NT2/D1 (cell line): ENCODE data around the gene RSPH6A.

Experiments
- DNase-seq: peaks from one replicate; pipeline ENCODE4 v3.0.0-alpha.2; 2011; ENCODE audit warnings: low read depth, low spot score
- H3K27me3 ChIP-seq: 2 replicates; pipeline ENCODE4 v1.6.0; 2011; ENCODE audit warnings: mild to moderate bottlenecking; ENCODE audit not compliant: insufficient read length, insufficient read depth
- H3K36me3 ChIP-seq: 2 replicates; pipeline ENCODE4 v1.6.1; 2011; ENCODE audit warnings: mild to moderate bottlenecking, low read length, mixed read lengths; ENCODE audit not compliant: insufficient read depth, insufficient read length
- H3K4me1 ChIP-seq: 2 replicates; pipeline ENCODE4 v1.5.1; 2011; ENCODE audit not compliant: insufficient read depth, insufficient read length
- H3K4me3 ChIP-seq: 2 replicates; pipeline ENCODE4 v1.5.1; 2011; ENCODE audit warnings: low read depth; ENCODE audit not compliant: insufficient read length
- H3K9ac ChIP-seq: 2 replicates; pipeline ENCODE4 v1.6.0; 2011; ENCODE audit warnings: low read depth; ENCODE audit not compliant: insufficient read length
- H3K9me3 ChIP-seq: 2 replicates; pipeline ENCODE4 v1.5.1; 2011; ENCODE audit warnings: mild to moderate bottlenecking, low read length; ENCODE audit not compliant: insufficient read depth
- SUZ12 ChIP-seq: IDR thresholded peaks from 2 replicates; pipeline ENCODE4 v1.6.1; 2011; ENCODE audit not compliant: insufficient read length, insufficient read depth; ENCODE audit errors: extremely low read depth
- YY1 ChIP-seq: IDR thresholded peaks from 2 replicates; pipeline ENCODE4 v1.6.1; 2011; ENCODE audit not compliant: insufficient read length, insufficient read depth
- ZNF274 ChIP-seq: IDR thresholded peaks from 2 replicates; pipeline ENCODE4 v1.6.1; 2011; ENCODE audit warnings: mild to moderate bottlenecking, low read depth, low read length

Gene RSPH6A

DNA sequence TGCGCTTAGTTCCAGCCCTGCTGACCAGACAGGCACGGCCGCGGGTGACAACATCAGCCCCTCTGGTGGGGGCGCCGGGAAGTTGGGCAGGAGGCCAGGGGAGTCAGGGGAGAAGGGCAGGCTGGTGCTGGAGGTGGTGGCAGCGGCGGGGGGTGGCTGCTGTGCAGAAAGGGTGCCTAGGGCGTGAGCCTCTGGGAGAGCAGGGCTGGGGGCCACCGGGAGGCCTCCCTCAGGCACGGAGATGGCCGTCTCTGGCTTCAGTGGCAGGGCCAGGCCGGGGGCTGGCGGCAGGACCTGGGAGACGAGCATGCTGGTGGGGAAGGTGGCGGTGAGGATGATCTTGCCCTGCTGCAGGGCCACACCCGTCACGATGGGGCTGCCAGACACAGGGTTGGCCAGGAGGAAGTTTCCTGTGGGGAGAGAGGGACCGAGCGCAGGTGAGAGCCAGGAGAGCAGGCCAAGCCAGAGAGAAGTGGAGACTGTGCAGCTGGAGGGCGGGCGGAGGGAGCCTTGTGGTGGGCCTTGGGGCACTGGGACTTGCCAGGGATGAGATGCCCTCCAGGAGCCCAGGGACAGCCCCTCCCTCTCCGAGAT is 49.3 kb downstream of the RSPH6A start:
- peak overlapping the region; percentile 21 for H3K9ac ChIP-seq
- H3K27me3 ChIP-seq, result peaks cover 3% of the 10 kb centered on the region
- peaks cover 15% of the 10 kb centered on the region for H3K4me1 ChIP-seq
- no peak overlapping the region for H3K4me3 ChIP-seq
- TF ChIP-seq ZNF274, result no peak
- no peak for TF ChIP-seq YY1
- TF ChIP-seq SUZ12, result no peak
- H3K9me3 ChIP-seq, result no peaks in the 10 kb centered on the region
- peaks cover 8% of the 10 kb centered on the region for H3K36me3 ChIP-seq
- DNase-seq, result no peak

- Histone ChIP-seq H3K9ac (peak overlapping the region; percentile 61), H3K4me1 (peaks cover 15% of the 10 kb centered on the region), H3K4me3 (no peak overlapping the region), H3K36me3 (peaks cover 8% of the 10 kb centered on the region), H3K9me3 (no peaks in the 10 kb centered on the region), H3K27me3 (peaks cover 3% of the 10 kb centered on the region)
- TF ChIP-seq YY1, result no peak
- TF ChIP-seq ZNF274, result no peak
- no peak for TF ChIP-seq SUZ12
- DNase-seq, result no peak
Measured at GRCh38 chr19:45764945-45765701, 50.0 kb downstream of the RSPH6A start.

- no peak overlapping the region for H3K9ac ChIP-seq
- no peak for TF ChIP-seq SUZ12
- H3K4me1 ChIP-seq, result peaks cover 15% of the 10 kb centered on the region
- H3K4me3 ChIP-seq, result no peak overlapping the region
- no peaks in the 10 kb centered on the region for H3K9me3 ChIP-seq
- no peak for DNase-seq
- H3K27me3 ChIP-seq, result peaks cover 3% of the 10 kb centered on the region
- peaks cover 8% of the 10 kb centered on the region for H3K36me3 ChIP-seq
Measured at GRCh38 chr19:45764475-45764874, 50.6 kb downstream of the RSPH6A start.

GRCh38 chr19:45763691-45764294 is 51.3 kb downstream of the RSPH6A start:
- Histone ChIP-seq H3K4me1 (peaks cover 15% of the 10 kb centered on the region), H3K27me3 (peaks cover 3% of the 10 kb centered on the region), H3K9me3 (no peaks in the 10 kb centered on the region), H3K9ac (peak overlapping the region; percentile 17), H3K4me3 (no peak overlapping the region), H3K36me3 (peaks cover 8% of the 10 kb centered on the region)
- no peak for DNase-seq
- no peak for TF ChIP-seq SUZ12
- TF ChIP-seq YY1, result no peak
- no peak for TF ChIP-seq ZNF274

DNA sequence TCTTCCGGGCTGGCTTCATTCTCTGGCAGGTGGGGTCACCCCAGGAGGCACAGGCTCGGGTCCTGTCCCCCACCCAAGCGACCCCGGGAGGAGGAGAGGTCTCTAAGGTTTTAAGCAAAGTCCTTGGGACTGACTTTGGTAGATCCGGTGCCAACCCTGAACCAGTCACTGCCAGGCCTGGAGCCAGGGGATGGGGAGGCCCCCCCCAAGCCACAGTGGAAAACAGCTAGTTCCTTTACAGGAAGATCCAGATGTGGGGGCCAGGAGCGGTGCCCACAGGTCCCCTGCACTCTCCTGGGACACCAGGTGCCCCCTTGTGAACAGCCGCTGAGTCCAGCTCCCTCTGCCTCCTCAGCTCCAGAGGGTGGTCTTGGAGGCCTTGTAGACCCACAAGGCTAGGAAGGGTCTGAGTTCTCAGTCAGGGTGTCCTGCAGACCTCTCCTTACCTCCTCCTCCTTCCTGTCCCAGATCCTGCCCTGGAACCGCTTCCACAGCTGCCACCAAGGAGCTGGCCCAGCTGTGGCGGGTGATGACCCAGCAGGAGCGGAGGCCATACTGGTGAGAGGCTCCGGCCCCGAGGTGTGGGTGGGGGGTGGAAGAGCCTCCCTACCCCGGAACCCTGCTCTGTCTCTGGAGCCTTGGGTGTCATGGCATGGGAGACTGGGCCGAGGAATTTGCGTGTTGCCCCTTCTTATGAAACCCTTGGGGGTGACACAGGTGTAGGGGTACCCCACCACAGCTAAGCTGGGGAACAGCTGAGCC is 52.1 kb downstream of the RSPH6A start:
- Histone ChIP-seq H3K4me1 (peaks cover 15% of the 10 kb centered on the region), H3K27me3 (peaks cover 3% of the 10 kb centered on the region), H3K4me3 (no peak overlapping the region), H3K9ac (no peak overlapping the region), H3K9me3 (no peaks in the 10 kb centered on the region), H3K36me3 (peaks cover 8% of the 10 kb centered on the region)
- no peak for DNase-seq
- TF ChIP-seq SUZ12 (no peak), YY1 (no peak), ZNF274 (no peak)

DNA sequence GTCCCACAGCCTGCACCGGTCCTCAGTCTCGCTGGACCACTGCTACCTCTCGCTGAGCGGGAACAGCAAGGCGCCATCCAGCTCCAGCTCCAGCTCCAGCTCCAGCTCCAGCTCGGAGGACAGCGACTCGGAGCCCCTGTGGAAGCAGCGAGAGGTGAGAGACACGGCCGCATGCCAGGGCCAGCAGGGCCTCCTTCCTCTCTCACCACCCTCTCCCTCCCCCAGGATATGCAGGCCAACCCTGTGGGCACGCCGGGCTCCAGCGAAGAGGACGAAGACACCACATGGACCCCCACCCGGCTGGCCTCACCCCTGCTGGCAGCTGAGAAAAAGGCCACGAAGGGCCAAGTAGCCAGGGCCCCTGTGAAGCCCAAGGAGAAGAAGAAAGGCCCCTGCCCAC is 53.4 kb downstream of the RSPH6A start:
- peak overlapping the region; percentile 8 for H3K9ac ChIP-seq
- H3K36me3 ChIP-seq, result peaks cover 8% of the 10 kb centered on the region
- no peaks in the 10 kb centered on the region for H3K9me3 ChIP-seq
- no peak for DNase-seq
- H3K4me1 ChIP-seq, result peaks cover 13% of the 10 kb centered on the region
- no peak overlapping the region for H3K4me3 ChIP-seq
- TF ChIP-seq YY1, result no peak
- no peak for TF ChIP-seq ZNF274
- TF ChIP-seq SUZ12, result no peak
- H3K27me3 ChIP-seq, result peaks cover 3% of the 10 kb centered on the region

GRCh38 chr19:45758921-45759320 is 56.2 kb downstream of the RSPH6A start:
- H3K4me3 ChIP-seq, result no peak overlapping the region
- H3K9me3 ChIP-seq, result no peaks in the 10 kb centered on the region
- H3K4me1 ChIP-seq, result peaks cover 4% of the 10 kb centered on the region
- H3K27me3 ChIP-seq, result peaks cover 3% of the 10 kb centered on the region
- H3K9ac ChIP-seq, result peak overlapping the region; percentile 21
- DNase-seq, result no peak
- no peak for TF ChIP-seq YY1
- no peak for TF ChIP-seq SUZ12
- no peak for TF ChIP-seq ZNF274
- no peaks in the 10 kb centered on the region for H3K36me3 ChIP-seq
